Parathyroid adenoma (tissue), 2 donors: ENCODE measurements around the gene DEDD2.

Experiments used
- H2AFZ ChIP-seq: fragments of 300-600 bp; sonication (generic); one replicate; pipeline ENCODE4 v1.7.0; 2017; ENCODE audit warnings: antibody characterized with exemption, mild to moderate bottlenecking
- H3K27ac ChIP-seq: fragments of 300-600 bp; sonication (generic); one replicate; pipeline ENCODE4 v1.7.0; 2017
- H3K27me3 ChIP-seq: fragments of 300-600 bp; sonication (generic); one replicate; pipeline ENCODE4 v1.7.0; 2017; ENCODE audit warnings: low read length; ENCODE audit not compliant: control insufficient read depth, insufficient read depth
- H3K36me3 ChIP-seq: fragments of 300-600 bp; sonication (generic); one replicate; pipeline ENCODE4 v1.7.0; 2017; ENCODE audit warnings: low read length; ENCODE audit not compliant: control insufficient read depth, insufficient read depth
- H3K4me1 ChIP-seq: fragments of 300-600 bp; sonication (generic); one replicate; pipeline ENCODE4 v1.7.0; 2017; ENCODE audit warnings: control low read depth
- H3K4me2 ChIP-seq: fragments of 300-600 bp; sonication (generic); one replicate; pipeline ENCODE4 v1.7.0; 2017; ENCODE audit warnings: low read length
- H3K4me3 ChIP-seq: fragments of 300-600 bp; sonication (generic); one replicate; pipeline ENCODE4 v1.7.0; 2017; ENCODE audit warnings: low read depth, low read length
- H3K79me2 ChIP-seq: fragments of 300-600 bp; sonication (generic); one replicate; pipeline ENCODE4 v1.7.0; 2017; ENCODE audit warnings: control low read depth
- H3K9ac ChIP-seq: fragments of 300-600 bp; sonication (generic); one replicate; pipeline ENCODE4 v1.7.0; 2017; ENCODE audit warnings: mild to moderate bottlenecking
- H3K9me3 ChIP-seq: fragments of 300-600 bp; sonication (generic); one replicate; pipeline ENCODE4 v1.7.0; 2017; ENCODE audit warnings: low read length; ENCODE audit not compliant: control insufficient read depth
- TF ChIP-seq, protein P1 (sequence below): fragments of 300-600 bp; sonication (generic); IDR thresholded peaks from one replicate; pipeline ENCODE4 v1.7.0; 2017; ENCODE audit warnings: antibody characterized with exemption, mild to moderate bottlenecking
- donor health status: primary hyperparathyroidism.

Gene DEDD2

DNA sequence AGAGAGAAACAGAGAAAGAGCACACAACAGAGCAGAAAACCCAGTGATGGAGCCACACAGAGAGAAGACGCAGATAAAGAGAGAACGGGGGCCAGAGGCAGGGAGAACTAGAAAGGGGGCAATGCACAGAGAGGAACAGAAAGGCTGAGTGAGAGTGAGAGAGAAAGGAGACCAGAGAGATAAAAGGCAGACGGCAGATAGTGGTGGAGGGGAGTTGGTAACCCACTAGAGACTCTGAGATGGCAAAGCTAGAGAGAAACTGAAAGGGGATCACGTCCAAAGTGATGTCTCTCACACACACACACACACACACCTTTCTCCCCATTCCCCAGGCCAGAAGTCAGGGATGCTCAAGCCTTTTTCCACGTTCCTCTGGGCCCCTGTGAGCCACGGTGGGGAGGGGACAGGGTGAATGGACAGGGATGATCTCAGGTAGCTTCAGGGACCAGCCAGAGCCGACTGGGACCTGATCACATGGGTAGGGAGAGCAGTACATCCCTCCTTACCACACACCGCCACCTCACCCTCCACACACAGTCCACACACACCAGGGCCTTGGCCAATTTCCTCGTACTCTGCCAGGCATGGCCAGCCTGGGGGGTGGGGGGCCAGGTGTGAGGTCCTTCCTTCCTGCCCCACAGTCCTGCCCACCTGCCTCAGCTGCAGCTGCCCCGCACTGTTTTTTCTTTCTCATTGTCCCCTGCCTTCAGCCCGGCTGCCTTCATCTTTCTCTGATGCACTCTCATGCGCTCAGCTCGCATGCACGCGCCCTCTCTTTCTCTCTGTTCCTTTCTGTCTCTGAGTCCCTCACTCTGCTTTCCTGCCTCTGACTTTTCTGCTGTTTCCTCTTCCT is 62.8 kb downstream of the DEDD2 start:
- H3K27me3 ChIP-seq: no peaks in the 10 kb centered on the region
- no peak overlapping the region for H3K9ac ChIP-seq

DNA sequence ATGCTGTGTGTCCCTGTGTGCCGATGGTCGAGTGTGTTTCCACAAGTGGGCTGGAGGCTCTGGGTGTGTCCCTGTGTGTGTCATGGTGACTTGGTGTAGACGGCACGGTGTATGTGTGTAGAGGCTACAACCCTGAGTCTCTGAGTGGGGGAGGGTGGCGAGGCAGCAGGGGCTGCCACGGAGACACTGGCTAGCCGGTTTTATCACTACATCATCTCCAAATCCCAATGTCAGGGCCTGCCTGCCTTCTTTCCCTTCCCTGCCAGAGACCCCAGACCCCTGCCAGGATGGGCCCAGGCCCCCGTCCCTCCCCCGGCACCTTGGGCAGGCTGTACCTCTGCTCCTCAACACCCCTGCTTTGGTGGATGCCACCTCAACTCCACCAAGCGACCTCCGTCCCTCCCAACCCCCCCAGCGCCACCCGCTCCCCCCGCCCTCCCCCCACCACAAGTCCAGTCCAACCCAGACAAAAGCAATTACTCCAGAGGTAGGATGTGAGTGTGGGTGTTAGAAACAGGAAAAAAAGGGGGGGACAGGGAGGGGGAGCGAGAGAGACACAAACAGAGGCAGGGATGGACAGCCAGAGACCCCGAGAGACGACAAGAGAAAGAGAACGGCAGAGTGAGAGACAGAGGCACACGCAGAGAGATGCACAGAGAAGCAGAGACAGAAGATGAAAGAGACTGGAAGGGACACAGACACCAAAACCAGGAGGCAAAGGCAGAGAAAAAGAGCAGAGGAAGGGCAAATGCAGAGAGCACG is 63.6 kb downstream of the DEDD2 start:
- TF ChIP-seq, protein P1, sequence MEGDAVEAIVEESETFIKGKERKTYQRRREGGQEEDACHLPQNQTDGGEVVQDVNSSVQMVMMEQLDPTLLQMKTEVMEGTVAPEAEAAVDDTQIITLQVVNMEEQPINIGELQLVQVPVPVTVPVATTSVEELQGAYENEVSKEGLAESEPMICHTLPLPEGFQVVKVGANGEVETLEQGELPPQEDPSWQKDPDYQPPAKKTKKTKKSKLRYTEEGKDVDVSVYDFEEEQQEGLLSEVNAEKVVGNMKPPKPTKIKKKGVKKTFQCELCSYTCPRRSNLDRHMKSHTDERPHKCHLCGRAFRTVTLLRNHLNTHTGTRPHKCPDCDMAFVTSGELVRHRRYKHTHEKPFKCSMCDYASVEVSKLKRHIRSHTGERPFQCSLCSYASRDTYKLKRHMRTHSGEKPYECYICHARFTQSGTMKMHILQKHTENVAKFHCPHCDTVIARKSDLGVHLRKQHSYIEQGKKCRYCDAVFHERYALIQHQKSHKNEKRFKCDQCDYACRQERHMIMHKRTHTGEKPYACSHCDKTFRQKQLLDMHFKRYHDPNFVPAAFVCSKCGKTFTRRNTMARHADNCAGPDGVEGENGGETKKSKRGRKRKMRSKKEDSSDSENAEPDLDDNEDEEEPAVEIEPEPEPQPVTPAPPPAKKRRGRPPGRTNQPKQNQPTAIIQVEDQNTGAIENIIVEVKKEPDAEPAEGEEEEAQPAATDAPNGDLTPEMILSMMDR: no peak
- no peak overlapping the region for H3K27ac ChIP-seq
- no peaks in the 10 kb centered on the region for H3K27me3 ChIP-seq
- H3K9me3 ChIP-seq: no peaks in the 10 kb centered on the region
- no peaks in the 10 kb centered on the region for H3K79me2 ChIP-seq
- no peaks in the 10 kb centered on the region for H3K36me3 ChIP-seq
- no peak overlapping the region for H3K4me3 ChIP-seq
- no peak overlapping the region for H3K9ac ChIP-seq
- H3K4me2 ChIP-seq: no peak overlapping the region
- H2AFZ ChIP-seq: no peak overlapping the region
- H3K4me1 ChIP-seq: no peaks in the 10 kb centered on the region

More for the DNA sequence above, 62.8 kb downstream of the DEDD2 start:
- no peaks in the 10 kb centered on the region for H3K79me2 ChIP-seq
- no peak overlapping the region for H3K4me2 ChIP-seq
- TF ChIP-seq, protein P1: no peak
- no peak overlapping the region for H3K27ac ChIP-seq
- H3K36me3 ChIP-seq: no peaks in the 10 kb centered on the region
- no peaks in the 10 kb centered on the region for H3K9me3 ChIP-seq
- H3K4me3 ChIP-seq: no peak overlapping the region
- H2AFZ ChIP-seq: no peak overlapping the region
- no peaks in the 10 kb centered on the region for H3K4me1 ChIP-seq

DNA sequence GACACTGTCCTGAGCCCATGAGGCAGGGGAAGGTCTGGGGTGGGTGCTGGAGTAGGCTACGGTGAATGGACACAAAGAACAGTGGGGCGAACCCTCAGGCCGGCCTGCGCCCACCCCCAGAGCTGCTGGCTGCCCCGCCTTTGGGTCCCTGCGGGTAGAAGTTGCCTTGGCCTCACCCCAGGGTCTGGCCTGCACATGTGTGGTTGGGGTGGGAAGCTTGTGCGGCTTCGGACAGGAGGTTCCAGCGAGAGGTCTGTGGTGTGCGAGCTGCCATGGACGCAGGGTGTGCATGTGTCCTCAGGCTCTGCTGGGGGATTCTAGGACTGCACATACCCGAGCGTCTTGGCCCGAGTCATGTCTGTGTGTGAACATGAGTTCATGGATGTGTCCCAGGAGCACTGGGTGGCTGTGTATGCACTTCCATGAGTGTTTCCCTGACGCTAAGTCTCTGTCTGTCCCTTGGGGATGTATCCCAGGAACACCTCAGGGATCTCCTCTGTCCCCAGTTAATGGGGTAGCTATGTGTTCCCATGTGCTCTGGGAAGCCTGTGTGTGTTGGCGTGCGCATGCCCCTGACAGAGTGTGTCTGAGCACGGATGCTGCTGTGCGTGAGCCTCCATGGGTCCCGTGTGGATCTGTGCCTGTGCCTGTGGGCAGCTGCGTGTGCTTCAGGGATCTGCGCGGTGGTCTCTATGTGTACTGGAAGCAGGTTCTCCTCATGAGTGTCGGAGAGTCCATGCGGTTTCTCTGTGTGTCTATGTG is 64.4 kb downstream of the DEDD2 start:
- Histone ChIP-seq H3K4me2 (no peak overlapping the region), H3K36me3 (no peaks in the 10 kb centered on the region), H2AFZ (no peak overlapping the region), H3K27me3 (no peaks in the 10 kb centered on the region), H3K9ac (no peak overlapping the region), H3K4me1 (no peaks in the 10 kb centered on the region), H3K4me3 (no peak overlapping the region), H3K9me3 (no peaks in the 10 kb centered on the region), H3K79me2 (no peaks in the 10 kb centered on the region), H3K27ac (no peak overlapping the region)
- TF ChIP-seq, protein P1: no peak

DNA sequence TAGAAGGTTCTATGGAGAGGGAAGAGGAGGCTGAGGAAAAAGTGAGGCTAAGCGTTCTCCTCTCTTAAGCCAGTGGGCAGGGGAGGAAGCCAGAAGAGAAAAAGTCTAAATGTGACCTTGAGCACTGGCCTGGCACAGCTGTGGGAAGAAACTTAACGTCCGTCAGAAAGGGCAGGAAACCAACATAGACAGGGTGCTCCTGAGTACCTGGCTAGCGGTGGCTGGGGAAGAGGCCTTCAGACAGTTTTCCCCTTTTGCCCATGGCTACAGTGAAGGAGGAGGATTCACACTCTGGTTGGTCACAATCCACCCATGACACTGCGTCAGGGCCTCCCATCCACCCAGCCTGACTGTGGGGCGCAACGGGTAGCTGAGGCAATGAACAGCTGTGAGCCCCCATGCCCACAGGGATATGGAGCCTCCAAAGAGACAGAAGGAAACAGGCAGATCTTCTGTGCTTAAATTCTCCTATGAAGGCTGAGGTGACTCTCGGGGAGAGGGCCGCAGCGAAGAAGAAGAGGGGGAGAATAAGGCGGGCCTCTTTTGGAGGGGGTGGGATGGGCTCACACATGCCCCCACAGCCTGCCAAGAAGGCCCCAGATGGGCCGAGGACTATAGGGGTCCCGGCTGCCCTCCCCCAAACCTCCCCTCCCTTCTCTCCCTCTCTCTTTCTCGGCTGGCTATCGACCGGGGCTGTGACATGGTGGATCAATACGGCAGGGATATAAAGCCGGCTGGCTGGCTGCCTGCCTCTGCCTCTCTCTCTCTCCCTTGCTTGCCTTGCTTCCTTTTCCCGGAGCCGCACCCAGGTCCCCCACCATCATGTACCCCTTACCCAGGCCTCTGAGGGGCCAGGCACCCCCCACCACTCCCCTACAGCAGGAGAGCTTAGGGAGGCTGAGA is 65.4 kb downstream of the DEDD2 start:
- H3K4me3 ChIP-seq: no peak overlapping the region
- H2AFZ ChIP-seq: no peak overlapping the region
- H3K27me3 ChIP-seq: no peaks in the 10 kb centered on the region

More for the DNA sequence above, 65.4 kb downstream of the DEDD2 start:
- H3K79me2 ChIP-seq: no peaks in the 10 kb centered on the region
- TF ChIP-seq, protein P1: no peak
- no peaks in the 10 kb centered on the region for H3K36me3 ChIP-seq
- H3K9ac ChIP-seq: no peak overlapping the region
- H3K27ac ChIP-seq: no peak overlapping the region
- no peak overlapping the region for H3K4me2 ChIP-seq
- H3K4me1 ChIP-seq: no peaks in the 10 kb centered on the region
- no peaks in the 10 kb centered on the region for H3K9me3 ChIP-seq
